SK-N-SH treated with all-trans-retinoic acid at 6 μM for 48 hours (cell line): ENCODE data around the gene CYP2E1.

ENCODE experiments used
- ATAC-seq: fragments of 200-7000 bp; cut with Tn5 transposase; 3 replicates; pipeline ENCODE4 v1.9.1; 2020; ENCODE audit warnings: mild to moderate bottlenecking, moderate library complexity
- ARNTL ChIP-seq: fragments of 450-650 bp; formaldehyde crosslinking; IDR thresholded peaks from 2 replicates; pipeline ENCODE4 v1.5.0; 2020; ENCODE audit warnings: low read depth, mild to moderate bottlenecking, moderate library complexity, borderline replicate concordance
- BACH2 ChIP-seq: fragments of 250-450 bp; sonication (Bioruptor Pico); IDR thresholded peaks from 2 replicates; pipeline ENCODE4 v1.9.0; 2021; ENCODE audit warnings: mild to moderate bottlenecking, borderline replicate concordance
- CSDC2 ChIP-seq: fragments of 250-450 bp; sonication (Bioruptor Pico); IDR thresholded peaks from 2 replicates; pipeline ENCODE4 v1.5.0; 2020; ENCODE audit warnings: mild to moderate bottlenecking, moderate library complexity
- ESRRG ChIP-seq: fragments of 250-450 bp; sonication (Bioruptor Pico); IDR thresholded peaks from 2 replicates; pipeline ENCODE4 v1.6.1; 2021; ENCODE audit warnings: mild to moderate bottlenecking
- GLIS3 ChIP-seq: fragments of 250-450 bp; sonication (Bioruptor Pico); IDR thresholded peaks from 2 replicates; pipeline ENCODE4 v1.5.0; 2020; ENCODE audit warnings: mild to moderate bottlenecking, moderate library complexity
- ISL1 ChIP-seq: fragments of 250-450 bp; sonication (Bioruptor Pico); IDR thresholded peaks from 2 replicates; pipeline ENCODE4 v2.1.2; 2022; ENCODE audit warnings: mild to moderate bottlenecking, moderate library complexity
- OSR1 ChIP-seq: fragments of 250-450 bp; sonication (Bioruptor Pico); IDR thresholded peaks from 2 replicates; pipeline ENCODE4 v1.8.0; 2022; ENCODE audit warnings: moderate library complexity, mild to moderate bottlenecking, inconsistent platforms
- PATZ1 ChIP-seq: fragments of 250-450 bp; sonication (Bioruptor Pico); IDR thresholded peaks from 2 replicates; pipeline ENCODE4 v1.8.0; 2020; ENCODE audit warnings: mild to moderate bottlenecking, moderate library complexity, borderline replicate concordance
- PPARA ChIP-seq: fragments of 250-450 bp; sonication (Bioruptor Pico); IDR thresholded peaks from 2 replicates; pipeline ENCODE4 v1.5.0; 2020; ENCODE audit warnings: mild to moderate bottlenecking, borderline replicate concordance
- RARB ChIP-seq: fragments of 250-450 bp; sonication (Bioruptor Pico); IDR thresholded peaks from 2 replicates; pipeline ENCODE4 v1.8.0; 2021; ENCODE audit warnings: mild to moderate bottlenecking, moderate library complexity
- SNAI2 ChIP-seq: fragments of 250-450 bp; sonication (Bioruptor Pico); IDR thresholded peaks from 2 replicates; pipeline ENCODE4 v1.5.0; 2020; ENCODE audit warnings: mild to moderate bottlenecking, moderate library complexity
- TCF4 ChIP-seq: fragments of 250-450 bp; sonication (Bioruptor Pico); IDR thresholded peaks from 2 replicates; pipeline ENCODE4 v1.8.0; 2021; ENCODE audit warnings: mild to moderate bottlenecking, moderate library complexity, borderline replicate concordance
- TOX ChIP-seq: fragments of 250-450 bp; sonication (Bioruptor Pico); IDR thresholded peaks from 2 replicates; pipeline ENCODE4 v1.8.0; 2021; ENCODE audit warnings: mild to moderate bottlenecking, moderate library complexity, borderline replicate concordance
- TSHZ2 ChIP-seq: fragments of 250-450 bp; sonication (Bioruptor Pico); IDR thresholded peaks from 2 replicates; pipeline ENCODE4 v1.5.0; 2020; ENCODE audit warnings: mild to moderate bottlenecking, moderate library complexity
- ZC3H10 ChIP-seq: fragments of 250-450 bp; sonication (Bioruptor Pico); IDR thresholded peaks from 2 replicates; pipeline ENCODE4 v1.5.1; 2021; ENCODE audit warnings: mild to moderate bottlenecking, moderate library complexity
- ZFP3 ChIP-seq: fragments of 250-450 bp; sonication (Bioruptor Pico); IDR thresholded peaks from 2 replicates; pipeline ENCODE4 v1.5.0; 2020; ENCODE audit warnings: mild to moderate bottlenecking, moderate library complexity
- ZFP30 ChIP-seq: fragments of 450-650 bp; formaldehyde crosslinking; IDR thresholded peaks from 2 replicates; pipeline ENCODE4 v1.5.0; 2022; ENCODE audit warnings: mild to moderate bottlenecking, moderate library complexity
- ZNF565 ChIP-seq: fragments of 450-650 bp; formaldehyde crosslinking; conservative IDR thresholded peaks from 2 replicates; pipeline ENCODE4 v1.5.0; 2020; ENCODE audit warnings: low read depth, mild to moderate bottlenecking, moderate library complexity
- ZNF70 ChIP-seq: fragments of 450-650 bp; formaldehyde crosslinking; IDR thresholded peaks from 2 replicates; pipeline ENCODE4 v1.5.0; 2020; ENCODE audit warnings: mild to moderate bottlenecking, moderate library complexity
- ZNF8 ChIP-seq: fragments of 450-650 bp; formaldehyde crosslinking; IDR thresholded peaks from 2 replicates; pipeline ENCODE4 v1.5.0; 2020; ENCODE audit warnings: mild to moderate bottlenecking, moderate library complexity
- TF ChIP-seq, protein P1 (sequence below): fragments of 250-450 bp; sonication (Bioruptor Pico); IDR thresholded peaks from 2 replicates; pipeline ENCODE4 v1.8.0; 2021; ENCODE audit warnings: low read depth, mild to moderate bottlenecking, moderate library complexity, borderline replicate concordance

CYP2E1 gene

DNA sequence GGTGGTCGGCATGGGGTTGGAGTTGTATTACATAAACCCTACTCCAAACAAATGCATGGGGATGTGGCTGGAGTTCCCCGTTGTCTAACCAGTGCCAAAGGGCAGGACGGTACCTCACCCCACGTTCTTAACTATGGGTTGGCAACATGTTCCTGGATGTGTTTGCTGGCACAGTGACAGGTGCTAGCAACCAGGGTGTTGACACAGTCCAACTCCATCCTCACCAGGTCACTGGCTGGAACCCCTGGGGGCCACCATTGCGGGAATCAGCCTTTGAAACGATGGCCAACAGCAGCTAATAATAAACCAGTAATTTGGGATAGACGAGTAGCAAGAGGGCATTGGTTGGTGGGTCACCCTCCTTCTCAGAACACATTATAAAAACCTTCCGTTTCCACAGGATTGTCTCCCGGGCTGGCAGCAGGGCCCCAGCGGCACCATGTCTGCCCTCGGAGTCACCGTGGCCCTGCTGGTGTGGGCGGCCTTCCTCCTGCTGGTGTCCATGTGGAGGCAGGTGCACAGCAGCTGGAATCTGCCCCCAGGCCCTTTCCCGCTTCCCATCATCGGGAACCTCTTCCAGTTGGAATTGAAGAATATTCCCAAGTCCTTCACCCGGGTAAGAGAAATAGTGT, at the start of gene CYP2E1:
TSS of gene CYP2E1 (plus strand) at position 407 of the 632 bp plus-strand sequence. CDS start at position 440, 33 bp downstream.
- no peak for TF ChIP-seq SNAI2
- TF ChIP-seq ZC3H10 (CRISPR knock-in tag): no peak
- TF ChIP-seq ZNF8 (CRISPR knock-in tag): no peak
- no peak for TF ChIP-seq RARB (CRISPR knock-in tag)
- TF ChIP-seq PPARA (CRISPR knock-in tag): no peak
- no peak for TF ChIP-seq ZFP3
- TF ChIP-seq TOX (CRISPR knock-in tag): no peak
- no peak for TF ChIP-seq ZNF565 (CRISPR knock-in tag)
- TF ChIP-seq ESRRG (CRISPR knock-in tag): no peak
- no peak for TF ChIP-seq TCF4 (CRISPR knock-in tag)
- no peak for TF ChIP-seq TSHZ2 (CRISPR knock-in tag)
- no peak for TF ChIP-seq PATZ1
- TF ChIP-seq, protein P1, sequence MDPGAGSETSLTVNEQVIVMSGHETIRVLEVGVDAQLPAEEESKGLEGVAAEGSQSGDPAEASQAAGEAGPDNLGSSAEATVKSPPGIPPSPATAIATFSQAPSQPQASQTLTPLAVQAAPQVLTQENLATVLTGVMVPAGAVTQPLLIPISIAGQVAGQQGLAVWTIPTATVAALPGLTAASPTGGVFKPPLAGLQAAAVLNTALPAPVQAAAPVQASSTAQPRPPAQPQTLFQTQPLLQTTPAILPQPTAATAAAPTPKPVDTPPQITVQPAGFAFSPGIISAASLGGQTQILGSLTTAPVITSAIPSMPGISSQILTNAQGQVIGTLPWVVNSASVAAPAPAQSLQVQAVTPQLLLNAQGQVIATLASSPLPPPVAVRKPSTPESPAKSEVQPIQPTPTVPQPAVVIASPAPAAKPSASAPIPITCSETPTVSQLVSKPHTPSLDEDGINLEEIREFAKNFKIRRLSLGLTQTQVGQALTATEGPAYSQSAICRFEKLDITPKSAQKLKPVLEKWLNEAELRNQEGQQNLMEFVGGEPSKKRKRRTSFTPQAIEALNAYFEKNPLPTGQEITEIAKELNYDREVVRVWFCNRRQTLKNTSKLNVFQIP: no peak
- TF ChIP-seq ZFP30 (CRISPR knock-in tag): no peak
- no peak for TF ChIP-seq BACH2 (CRISPR knock-in tag)
- TF ChIP-seq ARNTL (CRISPR knock-in tag): no peak
- ATAC-seq: no peak

GRCh38 chr10:133481086-133481643, 46.0 kb upstream of the CYP2E1 start:
- TF ChIP-seq, protein P1: no peak
- TF ChIP-seq ZNF565 (CRISPR knock-in tag) (no peak), ZC3H10 (CRISPR knock-in tag) (no peak), TCF4 (CRISPR knock-in tag) (no peak), ZFP30 (CRISPR knock-in tag) (no peak), CSDC2 (CRISPR knock-in tag) (no peak)
- TF ChIP-seq, all 23 proteins: peak for 0
- ATAC-seq: no peak; the same call in 2 of the 3 replicates

- no peak for TF ChIP-seq ARNTL (CRISPR knock-in tag)
- no peak for ATAC-seq
These were observed 45.5 kb upstream of the CYP2E1 start for GRCh38 chr10:133481657-133482056.

DNA sequence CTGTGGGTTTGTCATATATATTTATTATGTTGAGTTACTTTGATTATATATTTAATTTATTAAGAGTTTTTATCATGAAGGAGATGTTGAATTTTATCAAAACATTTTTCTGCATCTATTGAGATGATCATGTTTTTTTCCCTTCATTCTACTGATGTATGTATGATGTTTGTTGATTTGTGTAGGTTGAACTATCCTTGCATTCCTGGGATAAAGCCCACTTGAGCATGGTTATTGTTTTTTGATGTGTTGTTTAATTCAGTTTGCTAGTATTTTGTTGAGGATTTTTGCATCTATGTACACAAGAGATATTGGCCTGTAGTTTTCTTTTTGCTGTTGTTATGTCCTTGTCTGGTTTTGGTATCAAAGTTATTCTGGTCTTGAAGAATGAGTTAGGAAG, 42.3 kb upstream of the CYP2E1 start:
- no peak for ATAC-seq
- TF ChIP-seq SNAI2 (no peak), GLIS3 (CRISPR knock-in tag) (no peak), ZNF70 (CRISPR knock-in tag) (no peak), TCF4 (CRISPR knock-in tag) (no peak), OSR1 (CRISPR knock-in tag) (no peak), TOX (CRISPR knock-in tag) (no peak), ISL1 (CRISPR knock-in tag) (no peak)
- TF ChIP-seq, protein P1: no peak
